Measurements from ENCODE around the gene PTGDS.
"Not testable (repeated sequence)": the region's sequence is repeated elsewhere in the genome, so short reads cannot be mapped to it uniquely, and the experiment has no call there.

The PTGDS gene

DNA sequence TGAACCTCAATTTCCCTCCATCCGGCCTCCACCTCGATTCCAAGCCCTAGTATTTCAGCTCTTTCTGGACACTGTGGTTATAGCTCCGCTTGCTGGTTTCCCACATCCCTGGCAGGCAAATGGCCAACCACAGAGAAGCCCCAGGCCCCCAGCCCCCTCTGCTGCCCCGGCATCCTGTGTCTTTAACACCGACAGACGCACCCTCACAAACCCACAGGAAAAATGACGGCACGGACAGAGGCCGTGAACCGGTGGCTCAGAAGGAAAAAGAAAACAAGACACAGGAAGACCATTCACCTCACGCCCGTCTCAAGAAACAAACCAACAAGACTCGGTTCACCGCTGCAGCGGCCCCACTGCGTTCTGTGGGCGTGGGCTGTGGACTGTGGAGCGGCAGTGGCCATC, 20.5 kb downstream of the PTGDS start:
- H3K27ac Mint-ChIP-seq, result peak overlapping the region; percentile 81
- no peaks in the 10 kb centered on the region for H3K9me3 Mint-ChIP-seq
- peaks cover 68% of the 10 kb centered on the region for H3K4me1 Mint-ChIP-seq
- H3K4me3 Mint-ChIP-seq, result peak overlapping the region; percentile 37
- no peak for ATAC-seq
- no peaks in the 10 kb centered on the region for H3K36me3 Mint-ChIP-seq
- peaks cover 10% of the 10 kb centered on the region for H3K27me3 Mint-ChIP-seq

- H3K4me1 Mint-ChIP-seq, result peaks cover 61% of the 10 kb centered on the region
- H3K9me3 Mint-ChIP-seq, result peaks cover 5% of the 10 kb centered on the region
- ATAC-seq, result peak; percentile 85
- H3K27ac Mint-ChIP-seq, result peak overlapping the region; percentile 69
- H3K36me3 Mint-ChIP-seq, result no peaks in the 10 kb centered on the region
- peak overlapping the region; percentile 60 for H3K4me3 Mint-ChIP-seq
- peaks cover 18% of the 10 kb centered on the region for H3K27me3 Mint-ChIP-seq
Observed at GRCh38 chr9:137000177-137000930, 23.1 kb downstream of the PTGDS start.

DNA sequence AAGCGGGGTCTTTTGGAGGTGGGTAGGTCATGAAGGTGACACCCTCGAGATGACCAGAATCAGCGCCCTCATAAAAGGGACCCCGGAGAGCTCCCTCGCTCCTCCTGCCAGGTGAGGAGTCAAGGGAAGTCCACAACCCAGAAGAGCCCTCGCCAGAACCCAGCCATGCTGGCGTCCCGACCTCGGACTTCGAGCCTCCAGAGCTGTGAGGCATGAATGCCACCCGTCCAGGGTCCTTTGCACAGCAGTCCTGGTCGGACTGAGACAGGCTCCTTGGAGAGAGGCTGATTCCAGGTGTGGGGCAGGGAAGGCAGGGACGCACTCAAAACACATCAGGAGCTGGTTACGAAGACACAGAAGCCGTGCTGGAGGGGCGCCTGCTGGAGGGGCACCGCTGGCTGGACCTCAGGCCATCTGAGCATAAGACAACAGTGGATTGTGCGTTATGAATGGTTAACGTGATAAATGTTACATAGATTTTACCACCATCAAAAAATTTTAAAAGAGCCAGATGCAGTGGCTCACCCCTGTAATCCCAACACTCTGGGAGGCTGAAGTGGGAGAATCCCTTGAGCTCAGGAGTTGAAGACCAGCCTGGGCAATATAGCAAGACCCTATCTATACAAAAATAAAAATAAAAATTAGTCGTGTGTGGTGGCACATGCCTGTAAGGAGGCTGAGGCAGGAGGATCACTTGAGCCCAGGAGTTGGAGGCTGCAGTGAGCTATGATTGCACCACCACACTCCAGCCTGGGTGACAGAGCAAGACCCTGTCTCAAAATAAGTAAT, 24.7 kb downstream of the PTGDS start:
- H3K9me3 Mint-ChIP-seq, result peaks cover 5% of the 10 kb centered on the region
- H3K4me1 Mint-ChIP-seq, result peaks cover 56% of the 10 kb centered on the region
- H3K36me3 Mint-ChIP-seq, result no peaks in the 10 kb centered on the region
- ATAC-seq, result no peak
- H3K27me3 Mint-ChIP-seq, result peaks cover 27% of the 10 kb centered on the region
- H3K27ac Mint-ChIP-seq, result no peak overlapping the region
- no peak overlapping the region for H3K4me3 Mint-ChIP-seq

DNA sequence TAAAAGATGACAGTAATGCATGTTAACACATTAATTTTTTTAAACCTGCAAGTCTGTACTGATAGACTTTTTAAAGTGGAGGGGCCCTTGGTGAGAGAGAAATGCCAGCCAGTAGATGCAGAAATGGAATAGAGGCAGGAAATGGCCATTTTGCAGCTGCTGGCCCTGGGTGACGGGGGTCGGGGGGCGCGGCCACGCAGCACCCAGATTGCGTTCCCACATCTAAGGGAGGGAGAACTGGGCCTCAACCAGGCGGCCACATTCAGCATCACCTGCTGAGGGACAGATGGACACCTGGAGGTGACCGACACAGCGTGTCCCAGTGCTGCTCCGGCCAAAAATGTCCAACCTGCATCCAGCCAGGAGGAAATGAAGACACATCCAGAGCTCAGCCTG, 25.3 kb downstream of the PTGDS start:
- peaks cover 5% of the 10 kb centered on the region for H3K9me3 Mint-ChIP-seq
- H3K4me1 Mint-ChIP-seq, result peaks cover 50% of the 10 kb centered on the region
- no peak for ATAC-seq

DNA sequence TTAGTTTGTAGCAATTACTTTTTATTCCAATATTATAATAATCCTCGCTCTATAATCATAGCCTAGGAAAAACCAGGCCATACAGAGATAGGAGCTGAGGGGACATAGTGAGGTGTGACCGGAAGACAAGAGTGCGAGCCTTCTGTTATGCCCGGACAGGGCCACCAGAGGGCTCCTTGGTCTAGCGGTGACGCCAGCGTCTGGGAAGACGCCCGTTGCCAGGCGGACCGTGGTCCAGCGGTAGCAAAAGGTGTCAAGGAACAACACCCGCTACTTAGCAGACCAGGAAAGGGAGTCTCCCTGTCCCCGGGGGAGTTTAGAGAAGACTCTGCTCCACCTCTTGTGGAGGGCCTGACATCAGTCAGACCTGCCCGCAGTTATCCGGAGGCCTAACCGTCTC, 27.0 kb downstream of the PTGDS start:
- H3K4me1 Mint-ChIP-seq, result peaks cover 35% of the 10 kb centered on the region
- H3K27me3 Mint-ChIP-seq, result peaks cover 17% of the 10 kb centered on the region
- H3K36me3 Mint-ChIP-seq, H3K27ac Mint-ChIP-seq, H3K9me3 Mint-ChIP-seq, H3K4me3 Mint-ChIP-seq, ATAC-seq: not testable (repeated sequence)

More for the DNA sequence above, 25.3 kb downstream of the PTGDS start:
- Mint-ChIP-seq H3K27me3 (peaks cover 25% of the 10 kb centered on the region), H3K4me3 (no peak overlapping the region), H3K36me3 (no peaks in the 10 kb centered on the region), H3K27ac (no peak overlapping the region)

- H3K9me3 Mint-ChIP-seq, result peaks cover 5% of the 10 kb centered on the region
- H3K4me3 Mint-ChIP-seq, result no peak overlapping the region
- no peak overlapping the region for H3K27ac Mint-ChIP-seq
- H3K36me3 Mint-ChIP-seq, result peaks cover 3% of the 10 kb centered on the region
- H3K27me3 Mint-ChIP-seq, result peaks cover 17% of the 10 kb centered on the region
- H3K4me1 Mint-ChIP-seq, result peaks cover 14% of the 10 kb centered on the region
- peak; percentile 28 for ATAC-seq
Observed at GRCh38 chr9:137006116-137007003, 29.1 kb downstream of the PTGDS start.

- no peak for ATAC-seq
- peaks cover 14% of the 10 kb centered on the region for H3K4me1 Mint-ChIP-seq
- no peak overlapping the region for H3K4me3 Mint-ChIP-seq
- H3K36me3 Mint-ChIP-seq, result peaks cover 8% of the 10 kb centered on the region
- no peak overlapping the region for H3K27ac Mint-ChIP-seq
- peaks cover 5% of the 10 kb centered on the region for H3K9me3 Mint-ChIP-seq
- H3K27me3 Mint-ChIP-seq, result peaks cover 17% of the 10 kb centered on the region
Observed at GRCh38 chr9:137007108-137007815, 30.0 kb downstream of the PTGDS start.

GRCh38 chr9:137007816-137008270, 30.5 kb downstream of the PTGDS start:
- peaks cover 8% of the 10 kb centered on the region for H3K36me3 Mint-ChIP-seq

DNA sequence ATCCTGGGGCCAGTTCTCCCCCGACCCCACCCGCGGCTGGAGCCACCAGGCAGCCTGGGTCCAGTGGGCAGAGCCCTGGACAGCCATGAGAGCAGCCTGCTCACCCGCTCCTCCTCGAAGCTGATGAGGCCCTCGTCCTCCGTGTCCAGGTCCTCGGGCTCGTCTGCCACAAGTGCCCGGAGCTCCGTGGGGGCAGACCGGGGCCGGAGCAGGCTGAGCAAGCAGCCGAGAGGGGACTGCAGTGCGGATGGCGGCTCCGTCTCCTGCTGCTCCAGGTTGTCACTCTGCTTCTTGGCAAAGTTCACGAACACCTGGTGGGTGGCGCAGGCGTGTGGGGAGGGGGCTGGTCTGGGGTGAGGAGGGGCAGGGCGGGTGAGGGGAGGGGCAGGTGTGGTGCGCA, 31.0 kb downstream of the PTGDS start:
- Mint-ChIP-seq H3K36me3 (peaks cover 8% of the 10 kb centered on the region), H3K27me3 (peaks cover 17% of the 10 kb centered on the region), H3K4me3 (no peak overlapping the region), H3K4me1 (peaks cover 14% of the 10 kb centered on the region), H3K9me3 (peaks cover 5% of the 10 kb centered on the region), H3K27ac (no peak overlapping the region)
- ATAC-seq, result no peak

More at GRCh38 chr9:137007816-137008270, 30.5 kb downstream of the PTGDS start:
- no peak overlapping the region for H3K27ac Mint-ChIP-seq
- H3K9me3 Mint-ChIP-seq, result peaks cover 5% of the 10 kb centered on the region
- no peak for ATAC-seq
- peaks cover 14% of the 10 kb centered on the region for H3K4me1 Mint-ChIP-seq
- no peak overlapping the region for H3K4me3 Mint-ChIP-seq
- H3K27me3 Mint-ChIP-seq, result peaks cover 17% of the 10 kb centered on the region

DNA sequence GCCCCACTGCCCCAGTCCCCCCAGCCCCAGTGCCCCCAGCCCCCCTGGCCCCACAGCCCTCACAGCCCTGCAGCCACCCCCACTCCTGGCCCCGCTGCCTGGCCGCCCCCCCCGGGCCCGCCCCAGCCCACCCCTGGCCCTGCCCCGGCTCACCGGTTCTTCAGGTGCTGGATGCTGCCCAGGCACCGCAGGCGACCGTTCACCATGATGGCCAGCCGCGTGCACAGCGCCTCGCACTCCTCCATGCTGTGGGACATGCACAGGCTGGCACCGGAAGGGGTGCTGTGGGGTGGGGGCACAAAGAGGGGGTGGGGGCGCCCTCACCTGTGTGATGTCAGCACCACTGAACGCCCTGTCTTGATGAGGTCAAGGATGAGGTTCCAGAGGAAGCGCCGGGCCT, 31.9 kb downstream of the PTGDS start:
- Mint-ChIP-seq H3K4me1 (peaks cover 14% of the 10 kb centered on the region), H3K27ac (no peak overlapping the region), H3K9me3 (peaks cover 5% of the 10 kb centered on the region), H3K27me3 (peaks cover 17% of the 10 kb centered on the region), H3K4me3 (no peak overlapping the region), H3K36me3 (peaks cover 8% of the 10 kb centered on the region)
- no peak for ATAC-seq

GRCh38 chr9:137009938-137010732, 32.8 kb downstream of the PTGDS start:
- no peak for ATAC-seq
- H3K4me1 Mint-ChIP-seq, result peaks cover 7% of the 10 kb centered on the region
- peaks cover 11% of the 10 kb centered on the region for H3K27me3 Mint-ChIP-seq
- H3K4me3 Mint-ChIP-seq, result no peak overlapping the region
- H3K36me3 Mint-ChIP-seq, result peaks cover 8% of the 10 kb centered on the region
- H3K27ac Mint-ChIP-seq, result no peak overlapping the region
- H3K9me3 Mint-ChIP-seq, result no peaks in the 10 kb centered on the region

DNA sequence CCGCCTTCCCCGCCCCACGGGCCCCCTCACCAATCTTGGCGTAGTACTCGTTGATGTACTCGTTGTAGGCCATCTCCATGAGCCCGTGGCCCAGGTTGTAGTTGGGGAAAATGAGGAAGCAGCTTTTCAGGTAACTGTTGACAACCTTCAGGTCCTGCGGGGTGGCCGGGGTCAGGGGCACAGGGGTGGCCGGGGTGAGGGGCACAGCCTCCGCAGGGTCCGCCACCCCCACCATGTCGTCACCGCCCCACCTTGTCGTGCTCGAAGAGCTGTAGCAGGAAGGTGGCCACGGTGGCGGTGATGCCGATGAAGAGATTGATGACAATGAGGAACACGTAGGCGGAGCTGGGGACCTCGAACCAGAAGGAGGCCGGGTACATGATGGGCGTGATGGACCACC, 33.9 kb downstream of the PTGDS start:
- Mint-ChIP-seq H3K27ac (no peak overlapping the region), H3K9me3 (no peaks in the 10 kb centered on the region), H3K36me3 (peaks cover 8% of the 10 kb centered on the region), H3K4me1 (peaks cover 5% of the 10 kb centered on the region), H3K4me3 (no peak overlapping the region), H3K27me3 (peaks cover 5% of the 10 kb centered on the region)
- no peak for ATAC-seq

DNA sequence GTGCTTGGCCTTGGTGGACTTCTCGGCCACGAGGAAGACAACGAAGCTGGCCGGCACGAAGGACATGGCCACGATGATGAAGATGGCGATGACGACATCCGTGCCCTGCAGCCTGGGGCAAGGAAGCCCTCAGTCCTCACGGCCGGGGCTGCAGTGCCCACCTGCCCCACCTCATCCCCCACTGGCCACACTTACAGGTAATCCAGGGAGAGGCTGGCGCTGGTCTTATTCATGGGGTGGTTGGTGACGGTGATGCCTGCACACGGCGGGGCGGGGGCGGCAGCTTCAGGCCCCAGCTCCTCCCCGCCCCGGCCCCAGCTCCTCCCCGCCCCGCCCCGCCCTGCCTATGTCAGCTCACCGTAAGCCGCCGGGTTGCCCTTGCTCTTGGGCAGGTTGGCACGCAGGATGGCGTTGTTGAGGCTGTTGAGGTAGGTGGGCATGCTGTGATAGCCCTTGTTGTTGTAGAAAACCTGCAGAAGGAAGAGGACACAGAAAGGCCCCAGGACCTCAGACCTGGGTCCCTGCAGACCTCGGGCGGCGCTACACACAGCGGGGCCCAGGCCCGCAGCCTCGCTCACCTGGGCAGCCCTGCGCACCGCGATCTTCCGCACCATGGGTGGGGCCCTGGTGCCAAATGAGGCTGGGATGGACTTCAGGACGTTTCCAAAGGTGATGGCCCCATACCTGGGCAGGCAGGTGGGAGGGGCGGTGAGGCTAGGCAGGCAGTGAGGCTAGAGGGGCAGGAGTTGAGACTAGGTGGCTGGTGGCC, 34.8 kb downstream of the PTGDS start:
- Mint-ChIP-seq H3K27ac (no peak overlapping the region), H3K36me3 (peaks cover 8% of the 10 kb centered on the region), H3K27me3 (no peaks in the 10 kb centered on the region), H3K4me1 (no peaks in the 10 kb centered on the region), H3K9me3 (no peaks in the 10 kb centered on the region), H3K4me3 (no peak overlapping the region)
- no peak for ATAC-seq

Measured in stimulated activated memory B cell treated with anti-CD40 and anti-IgM and Interleukin-4, amounts not matched to agents 10 μg/mL and 1 μg/mL and 100 μg/mL, for 72 hours (primary cell).